Stimulated activated CD8-positive, alpha-beta memory T cell treated with anti-CD3 and anti-CD28 coated beads, Interleukin-2, amount 100 ng/mL, for 48 hours (primary cell): Measurements from ENCODE around the gene ISLR2.
"Not testable (repeated sequence)": the region's sequence is repeated elsewhere in the genome, so short reads cannot be mapped to it uniquely, and the experiment has no call there.

Experiments
- DNase-seq, 2 donors: peaks; one replicate each; pipeline ENCODE4 v3.0.0-alpha.2; 2020; ENCODE audit warnings: low read depth in 2 of 2

Gene ISLR2

GRCh38 chr15:74130155-74130848 lies at the start of gene ISLR2:
Gene ISLR2, plus strand, starts transcription at chr15:74130586. Its CDS starts 2,169 bp downstream, at chr15:74132755.
- DNase-seq = no peak

- DNase-seq = not testable (repeated sequence)
These were observed 47.9 kb upstream of the ISLR2 start, which contains the start of gene GOLGA6A for GRCh38 chr15:74082450-74082849. Gene GOLGA6A, minus strand, starts transcription at chr15:74082550. Its CDS starts 41 bp downstream, at chr15:74082509.

- DNase-seq = not testable (repeated sequence)
These were observed 35.8 kb upstream of the ISLR2 start for GRCh38 chr15:74094567-74094966.

- DNase-seq = not testable (repeated sequence)
These were observed 34.8 kb upstream of the ISLR2 start for GRCh38 chr15:74095610-74096009.

- not testable (repeated sequence) for DNase-seq
These were observed 33.5 kb upstream of the ISLR2 start for GRCh38 chr15:74096753-74097474.

- DNase-seq = peak; percentile 72 to 80
These were observed 30.2 kb upstream of the ISLR2 start for GRCh38 chr15:74099963-74100733.

GRCh38 chr15:74108111-74108510 lies 22.3 kb upstream of the ISLR2 start:
- no peak for DNase-seq

- not testable (repeated sequence) for DNase-seq
These were observed 21.8 kb upstream of the ISLR2 start for GRCh38 chr15:74108611-74109010.

- no peak for DNase-seq
These were observed 20.7 kb upstream of the ISLR2 start for GRCh38 chr15:74109713-74110112.

- DNase-seq = no peak
These were observed 10.0 kb upstream of the ISLR2 start for GRCh38 chr15:74120426-74120825.

- DNase-seq = no peak
These were observed 9.3 kb upstream of the ISLR2 start for GRCh38 chr15:74121039-74121438.

- DNase-seq = no peak
These were observed 8.5 kb upstream of the ISLR2 start for GRCh38 chr15:74121858-74122257.

- DNase-seq = no peak
These were observed 7.8 kb upstream of the ISLR2 start for GRCh38 chr15:74122403-74123130.

GRCh38 chr15:74123131-74123429 lies 7.3 kb upstream of the ISLR2 start:
- DNase-seq = no peak

GRCh38 chr15:74123658-74124057 lies 6.7 kb upstream of the ISLR2 start:
- DNase-seq = no peak

- DNase-seq = no peak
These were observed 6.2 kb upstream of the ISLR2 start for GRCh38 chr15:74124196-74124595.

GRCh38 chr15:74124759-74125158 lies 5.6 kb upstream of the ISLR2 start:
- no peak for DNase-seq

GRCh38 chr15:74127255-74127953 lies 3.0 kb upstream of the ISLR2 start:
- DNase-seq = peak; percentile 89 to 91

- DNase-seq = no peak
These were observed 2.2 kb upstream of the ISLR2 start for GRCh38 chr15:74127954-74128784.
